Measurements from ENCODE around the gene TTC38.
"Not testable (repeated sequence)": the region's sequence is repeated elsewhere in the genome, so short reads cannot be mapped to it uniquely, and the experiment has no call there.

Gene TTC38

DNA sequence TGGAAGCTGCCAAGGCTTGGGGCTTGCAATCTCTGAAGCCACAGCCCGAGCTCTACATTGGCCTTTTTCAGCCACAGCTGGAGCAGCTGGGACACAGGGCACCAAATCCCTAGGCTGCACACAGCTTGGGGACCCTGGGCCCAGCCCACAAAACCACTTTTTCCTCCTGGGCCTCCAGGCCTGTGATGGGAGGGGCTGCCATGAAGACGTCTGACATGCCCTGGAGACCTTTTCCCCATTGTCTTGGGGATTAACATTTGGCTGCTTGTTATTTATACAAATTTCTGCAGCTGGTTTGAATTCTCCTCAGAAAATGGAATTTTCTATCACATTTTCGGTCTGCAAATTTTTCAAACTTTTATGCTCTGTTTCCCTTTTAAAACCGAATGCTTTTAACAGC lies 2.2 kb upstream of the TTC38 start:
- H3K27ac ChIP-seq (ENCODE audit: extremely low read depth, low read depth, low read length); H3K4me1 ChIP-seq (ENCODE audit: control insufficient read depth, insufficient read depth, low read length); POLR2A ChIA-PET; CTCF ChIA-PET; H3K9me3 ChIP-seq (ENCODE audit: control insufficient read depth, insufficient read depth, low read depth, low read length); H3K4me3 ChIP-seq (ENCODE audit: low read depth, low read length): not testable (repeated sequence)
- TF ChIP-seq ZNF585B (tag by site-specific recombination; IDR thresholded peaks at IDR 0.05) (peak; percentile 96), KLF9 (tag by site-specific recombination; IDR thresholded peaks at IDR 0.05; ENCODE audit: low read depth) (0 out of 2 replicates have a peak, but pooled peaks have one; percentile 15), SETDB1 (IDR thresholded peaks at IDR 0.05; ENCODE audit: insufficient read length, low read length) (peak; percentile 78)
- peaks cover 0 to 15% of the 10 kb centered on the region in 2 experiments; a peak in 1 of 3 replicates for H3K36me3 ChIP-seq (ENCODE audit: control insufficient read depth in 2 of 2, insufficient read depth in 1 of 2, low read length in 2 of 2)

DNA sequence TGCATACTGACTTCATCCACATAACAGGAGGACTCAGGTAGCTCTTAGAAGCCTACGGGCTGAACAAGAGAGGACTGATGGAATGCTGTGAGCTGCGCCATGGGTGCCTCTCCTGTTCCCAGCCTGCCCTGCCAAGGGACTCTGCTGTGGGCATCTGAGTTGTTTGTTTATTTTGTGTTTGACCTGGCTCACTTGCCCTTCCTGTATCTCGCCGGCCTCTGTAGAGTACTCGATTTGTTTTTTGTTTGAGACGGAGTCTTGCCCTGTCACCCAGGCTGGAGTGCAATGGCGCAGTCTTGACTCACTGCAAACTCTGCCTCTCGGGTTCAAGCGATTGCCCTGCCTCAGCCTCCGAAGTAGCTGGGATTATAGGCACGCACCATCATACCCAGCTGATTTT lies 1.8 kb downstream of the TTC38 start:
- H3K4me1 ChIP-seq (ENCODE audit: control insufficient read depth, insufficient read depth, low read length): no peaks in the 10 kb centered on the region
- peaks cover 6 to 46% of the 10 kb centered on the region in 2 experiments for H3K36me3 ChIP-seq (ENCODE audit: control insufficient read depth in 2 of 2, insufficient read depth in 1 of 2, low read length in 2 of 2)
- no peak overlapping the region for H3K27ac ChIP-seq (ENCODE audit: extremely low read depth, low read depth, low read length)
- TF ChIP-seq ZNF600 (tag by site-specific recombination; IDR thresholded peaks at IDR 0.05) (no peak), ZNF501 (tag by site-specific recombination; IDR thresholded peaks at IDR 0.05) (no peak), PRDM10 (tag by site-specific recombination; IDR thresholded peaks at IDR 0.05) (peak; percentile 65), ZNF394 (tag by site-specific recombination; IDR thresholded peaks at IDR 0.05; ENCODE audit: borderline replicate concordance) (no peak), SALL2 (tag by site-specific recombination; IDR thresholded peaks at IDR 0.05; ENCODE audit: borderline replicate concordance) (no peak), ZNF239 (tag by site-specific recombination; IDR thresholded peaks at IDR 0.05) (no peak), ZNF426 (tag by site-specific recombination; IDR thresholded peaks at IDR 0.05) (no peak), ZFHX2 (tag by site-specific recombination; conservative IDR thresholded peaks at IDR 0.05) (no peak), EGR2 (tag by site-specific recombination; IDR thresholded peaks at IDR 0.05; ENCODE audit: low read depth) (0 out of 2 replicates have a peak, but pooled peaks have one; percentile 7), ZNF157 (tag by site-specific recombination; IDR thresholded peaks at IDR 0.05) (no peak), BCL11B (tag by site-specific recombination; IDR thresholded peaks at IDR 0.05; ENCODE audit: low read depth) (no peak), YY1 (tag by site-specific recombination; IDR thresholded peaks at IDR 0.05) (no peak), ZNF571 (tag by site-specific recombination; IDR thresholded peaks at IDR 0.05) (no peak), AEBP2 (tag by site-specific recombination; IDR thresholded peaks at IDR 0.05; ENCODE audit: borderline replicate concordance) (no peak), ZNF248 (tag by site-specific recombination; IDR thresholded peaks at IDR 0.05) (no peak), ZNF416 (tag by site-specific recombination; IDR thresholded peaks at IDR 0.05) (no peak), ZNF341 (tag by site-specific recombination; IDR thresholded peaks at IDR 0.05; ENCODE audit: low read depth) (no peak)
- ChIA-PET CTCF (interaction anchor here (0.6 to 3.2 kb wide), 5 partner anchors 10 to 1203 kb away, joined by 3 to 12 read pairs (median 4); no protein-coding TSS in a partner anchor), POLR2A (interaction anchor here (1.0 to 2.8 kb wide), 3 partner anchors 10 to 21 kb away, joined by 3 to 33 read pairs (median 4); partner anchors contain the start of gene CDPF1)
- no peak overlapping the region for H3K4me3 ChIP-seq (ENCODE audit: low read depth, low read length)
- no peaks in the 10 kb centered on the region for H3K9me3 ChIP-seq (ENCODE audit: control insufficient read depth, insufficient read depth, low read depth, low read length)
